ENCODE measurements around the gene CNKSR3. TPM values are rescaled to one million over a fixed set of nuclear protein-coding genes. Genes with fewer than 3 reads are reported as not detected.
"Not testable (repeated sequence)": the region's sequence is repeated elsewhere in the genome, so short reads cannot be mapped to it uniquely, and the experiment has no call there.

CNKSR3 gene
- total RNA-seq, 1 donor from 2014 or later, result 0.09 TPM

GRCh38 chr6:154520280-154520679 lies 9.8 kb upstream of the CNKSR3 start:
- H3K9me3 Mint-ChIP-seq, result no peaks in the 10 kb centered on the region
- H3K27me3 Mint-ChIP-seq (ENCODE audit: low read depth), result peaks cover 8% of the 10 kb centered on the region
- H3K4me1 Mint-ChIP-seq (ENCODE audit: low read depth), result no peaks in the 10 kb centered on the region
- H3K36me3 Mint-ChIP-seq (ENCODE audit: low read depth), result no peaks in the 10 kb centered on the region
- no peak overlapping the region for H3K4me3 Mint-ChIP-seq (ENCODE audit: low read depth)
- H3K27ac Mint-ChIP-seq, result no peak overlapping the region
- DNase-seq (ENCODE audit: low spot score), result no peak
- intact Hi-C loops (cut with micrococcal nuclease), result no loop called here

- Mint-ChIP-seq H3K27me3 (ENCODE audit: low read depth) (peaks cover 14% of the 10 kb centered on the region), H3K27ac (no peak overlapping the region), H3K9me3 (no peaks in the 10 kb centered on the region), H3K36me3 (ENCODE audit: low read depth) (no peaks in the 10 kb centered on the region), H3K4me3 (ENCODE audit: low read depth) (no peak overlapping the region), H3K4me1 (ENCODE audit: low read depth) (no peaks in the 10 kb centered on the region)
- intact Hi-C loops (cut with micrococcal nuclease), result no loop called here
- no peak for DNase-seq (ENCODE audit: low spot score)
Measured at GRCh38 chr6:154518396-154518795, 7.9 kb upstream of the CNKSR3 start.

- Mint-ChIP-seq H3K36me3 (ENCODE audit: low read depth) (no peaks in the 10 kb centered on the region), H3K4me3 (ENCODE audit: low read depth) (no peak overlapping the region), H3K4me1 (ENCODE audit: low read depth) (peaks cover 3% of the 10 kb centered on the region), H3K27me3 (ENCODE audit: low read depth) (peaks cover 30% of the 10 kb centered on the region), H3K9me3 (no peaks in the 10 kb centered on the region), H3K27ac (no peak overlapping the region)
- intact Hi-C loops (cut with micrococcal nuclease), result no loop called here
- no peak for DNase-seq (ENCODE audit: low spot score)
Measured at GRCh38 chr6:154516276-154516675, 5.8 kb upstream of the CNKSR3 start.

GRCh38 chr6:154515826-154516225 lies 5.3 kb upstream of the CNKSR3 start:
- Mint-ChIP-seq H3K4me3 (ENCODE audit: low read depth) (no peak overlapping the region), H3K9me3 (no peaks in the 10 kb centered on the region), H3K4me1 (ENCODE audit: low read depth) (peaks cover 4% of the 10 kb centered on the region), H3K36me3 (ENCODE audit: low read depth) (no peaks in the 10 kb centered on the region), H3K27ac (no peak overlapping the region), H3K27me3 (ENCODE audit: low read depth) (peaks cover 32% of the 10 kb centered on the region)
- no peak for DNase-seq (ENCODE audit: low spot score)
- intact Hi-C loops (cut with micrococcal nuclease), result no loop called here

GRCh38 chr6:154515076-154515475 lies 4.6 kb upstream of the CNKSR3 start:
- H3K4me3 Mint-ChIP-seq (ENCODE audit: low read depth); H3K36me3 Mint-ChIP-seq (ENCODE audit: low read depth); intact Hi-C loops (cut with micrococcal nuclease); H3K9me3 Mint-ChIP-seq; H3K27ac Mint-ChIP-seq; H3K4me1 Mint-ChIP-seq (ENCODE audit: low read depth); DNase-seq (ENCODE audit: low spot score): not testable (repeated sequence)
- H3K27me3 Mint-ChIP-seq (ENCODE audit: low read depth), result peaks cover 34% of the 10 kb centered on the region

GRCh38 chr6:154514481-154514880 lies 4.0 kb upstream of the CNKSR3 start:
- Mint-ChIP-seq H3K27ac (no peak overlapping the region), H3K4me3 (ENCODE audit: low read depth) (no peak overlapping the region), H3K4me1 (ENCODE audit: low read depth) (peaks cover 6% of the 10 kb centered on the region), H3K9me3 (no peaks in the 10 kb centered on the region), H3K36me3 (ENCODE audit: low read depth) (no peaks in the 10 kb centered on the region), H3K27me3 (ENCODE audit: low read depth) (peaks cover 30% of the 10 kb centered on the region)
- DNase-seq (ENCODE audit: low spot score), result no peak
- intact Hi-C loops (cut with micrococcal nuclease), result no loop called here

- Mint-ChIP-seq H3K4me1 (ENCODE audit: low read depth) (peaks cover 6% of the 10 kb centered on the region), H3K27ac (no peak overlapping the region), H3K36me3 (ENCODE audit: low read depth) (no peaks in the 10 kb centered on the region), H3K27me3 (ENCODE audit: low read depth) (peaks cover 35% of the 10 kb centered on the region), H3K9me3 (no peaks in the 10 kb centered on the region), H3K4me3 (ENCODE audit: low read depth) (no peak overlapping the region)
- intact Hi-C loops (cut with micrococcal nuclease), result no loop called here
- no peak for DNase-seq (ENCODE audit: low spot score)
Measured at GRCh38 chr6:154513601-154514320, 3.3 kb upstream of the CNKSR3 start.

GRCh38 chr6:154512201-154512600 lies 1.7 kb upstream of the CNKSR3 start:
- no peak for DNase-seq (ENCODE audit: low spot score)
- Mint-ChIP-seq H3K9me3 (no peaks in the 10 kb centered on the region), H3K4me3 (ENCODE audit: low read depth) (no peak overlapping the region), H3K27me3 (ENCODE audit: low read depth) (peaks cover 48% of the 10 kb centered on the region), H3K36me3 (ENCODE audit: low read depth) (no peaks in the 10 kb centered on the region), H3K4me1 (ENCODE audit: low read depth) (peaks cover 6% of the 10 kb centered on the region), H3K27ac (no peak overlapping the region)
- intact Hi-C loops (cut with micrococcal nuclease), result no loop called here

- no peaks in the 10 kb centered on the region for H3K9me3 Mint-ChIP-seq
- H3K4me3 Mint-ChIP-seq (ENCODE audit: low read depth), result peak overlapping the region; percentile 45
- DNase-seq (ENCODE audit: low spot score), result no peak
- intact Hi-C loops (cut with micrococcal nuclease), result no loop called here
- no peak overlapping the region for H3K27ac Mint-ChIP-seq
- peaks cover 52% of the 10 kb centered on the region for H3K27me3 Mint-ChIP-seq (ENCODE audit: low read depth)
- H3K36me3 Mint-ChIP-seq (ENCODE audit: low read depth), result no peaks in the 10 kb centered on the region
- H3K4me1 Mint-ChIP-seq (ENCODE audit: low read depth), result peaks cover 6% of the 10 kb centered on the region
Measured at GRCh38 chr6:154511791-154512190, 1.3 kb upstream of the CNKSR3 start.

GRCh38 chr6:154509421-154510143 lies 903 bp downstream of the CNKSR3 start:
- H3K4me1 Mint-ChIP-seq (ENCODE audit: low read depth), result peaks cover 6% of the 10 kb centered on the region
- H3K9me3 Mint-ChIP-seq, result no peaks in the 10 kb centered on the region
- no peaks in the 10 kb centered on the region for H3K36me3 Mint-ChIP-seq (ENCODE audit: low read depth)
- intact Hi-C loops (cut with micrococcal nuclease), result no loop called here
- H3K27me3 Mint-ChIP-seq (ENCODE audit: low read depth), result peaks cover 58% of the 10 kb centered on the region
- DNase-seq (ENCODE audit: low spot score), result no peak
- no peak overlapping the region for H3K27ac Mint-ChIP-seq
- no peak overlapping the region for H3K4me3 Mint-ChIP-seq (ENCODE audit: low read depth)

- Mint-ChIP-seq H3K4me1 (ENCODE audit: low read depth) (peaks cover 6% of the 10 kb centered on the region), H3K4me3 (ENCODE audit: low read depth) (peak overlapping the region; percentile 49), H3K36me3 (ENCODE audit: low read depth) (no peaks in the 10 kb centered on the region), H3K9me3 (no peaks in the 10 kb centered on the region), H3K27ac (no peak overlapping the region), H3K27me3 (ENCODE audit: low read depth) (peaks cover 59% of the 10 kb centered on the region)
- intact Hi-C loops (cut with micrococcal nuclease), result no loop called here
- DNase-seq (ENCODE audit: low spot score), result no peak
Measured at GRCh38 chr6:154508573-154509375, 1.7 kb downstream of the CNKSR3 start.

- peaks cover 48% of the 10 kb centered on the region for H3K27me3 Mint-ChIP-seq (ENCODE audit: low read depth)
- peaks cover 6% of the 10 kb centered on the region for H3K4me1 Mint-ChIP-seq (ENCODE audit: low read depth)
- no peak for DNase-seq (ENCODE audit: low spot score)
- H3K4me3 Mint-ChIP-seq (ENCODE audit: low read depth), result no peak overlapping the region
- no peaks in the 10 kb centered on the region for H3K36me3 Mint-ChIP-seq (ENCODE audit: low read depth)
- intact Hi-C loops (cut with micrococcal nuclease), result no loop called here
- H3K9me3 Mint-ChIP-seq, result no peaks in the 10 kb centered on the region
- no peak overlapping the region for H3K27ac Mint-ChIP-seq
Measured at GRCh38 chr6:154506991-154507898, 3.2 kb downstream of the CNKSR3 start.
